H1 (cell line): ENCODE measurements around the gene NSD2. TPM values are rescaled to one million over a fixed set of nuclear protein-coding genes. Genes with fewer than 3 reads are reported as not detected.

ENCODE experiments used
- CTCF ChIA-PET: fragments of 300-600 bp; sonication (Branson Sonifier 250); formaldehyde crosslinking; loops from one replicate; lab custom pipeline; 2021; ENCODE audit not compliant: partially characterized antibody; lab: Charles Lee
- POLR2A ChIA-PET: fragments of 300-600 bp; sonication (Branson Sonifier 250); formaldehyde crosslinking; loops from one replicate; lab custom pipeline; 2021; ENCODE audit warnings: inconsistent platforms; ENCODE audit not compliant: partially characterized antibody; lab: Charles Lee
- DNase-seq, 2 experiments: peaks; one replicate each; pipeline versions ENCODE4 v3.0.0 to v3.0.0-alpha.2; 2010 to 2022; ENCODE audit warnings: low spot score in 2 of 2, low read depth in 1 of 2, mixed read lengths in 1 of 2
- FAIRE-seq: peaks from 2 replicates; lab custom pipeline; 2011; peaks lifted over from hg19 to GRCh38; lab: Jason Lieb, UNC
- H2AFZ ChIP-seq: 2 replicates; pipeline ENCODE4 v1.8.1; 2012; ENCODE audit warnings: low read length, inconsistent platforms
- H2AK5ac ChIP-seq: 2 replicates; pipeline ENCODE4 v1.6.1; 2013; ENCODE audit warnings: low read depth, low read length
- H2BK120ac ChIP-seq: replicated peaks from 2 replicates; pipeline ENCODE3; 2013; ENCODE audit warnings: low read depth, low read length, inconsistent platforms
- H2BK12ac ChIP-seq: 2 replicates; pipeline ENCODE4 v1.6.1; 2013; ENCODE audit warnings: low read depth, low read length
- H2BK15ac ChIP-seq: 2 replicates; pipeline ENCODE4 v1.6.1; 2013; ENCODE audit warnings: low read length
- H2BK20ac ChIP-seq: 2 replicates; pipeline ENCODE4 v1.6.1; 2013; ENCODE audit warnings: low read length
- H2BK5ac ChIP-seq: 2 replicates; pipeline ENCODE4 v1.6.1; 2013; ENCODE audit warnings: low read depth, low read length
- H3K14ac ChIP-seq: 2 replicates; pipeline ENCODE4 v1.6.1; 2013; ENCODE audit warnings: inconsistent platforms; ENCODE audit not compliant: insufficient read length
- H3K18ac ChIP-seq: 2 replicates; pipeline ENCODE4 v1.6.1; 2013; ENCODE audit warnings: low read length; ENCODE audit errors: extremely low read depth
- H3K23ac ChIP-seq: 2 replicates; pipeline ENCODE4 v1.6.1; 2013; ENCODE audit warnings: inconsistent platforms; ENCODE audit not compliant: insufficient read length
- H3K23me2 ChIP-seq: 2 replicates; pipeline ENCODE4 v1.6.1; 2013; ENCODE audit warnings: low read depth, low read length
- H3K27ac ChIP-seq: 2 replicates; pipeline ENCODE4 v1.6.1; 2011; ENCODE audit warnings: low read depth, low read length, inconsistent platforms
- H3K27me3 ChIP-seq, 4 experiments: replicated peaks in 1 of 4; 1 replicate in 1 of 4; 2 replicates in 3 of 4; pipeline versions ENCODE4 v1.6.1 to v1.8.1; 2011 to 2013; ENCODE audit warnings: low read length in 3 of 4, mild to moderate bottlenecking in 3 of 4, inconsistent platforms in 2 of 4, mixed read lengths in 2 of 4, moderate library complexity in 1 of 4; ENCODE audit not compliant: control insufficient read depth in 3 of 4, insufficient read depth in 3 of 4; ENCODE audit errors: extremely low read depth in 1 of 4
- H3K36me3 ChIP-seq, 4 experiments: 2 replicates each; pipeline versions ENCODE4 v1.6.1 to v1.8.1; 2011 to 2013; ENCODE audit warnings: mild to moderate bottlenecking in 4 of 4, low read length in 3 of 4, moderate library complexity in 2 of 4, control low read depth in 1 of 4, inconsistent platforms in 1 of 4; ENCODE audit not compliant: insufficient read depth in 4 of 4, control insufficient read depth in 2 of 4
- H3K4ac ChIP-seq: replicated peaks from 2 replicates; pipeline ENCODE3; 2013; ENCODE audit warnings: low read length, low read depth, mixed read lengths, inconsistent platforms; ENCODE audit not compliant: insufficient read length
- H3K4me1 ChIP-seq, 4 experiments: replicated peaks in 1 of 4; 1 replicate in 1 of 4; 2 replicates in 3 of 4; pipeline versions ENCODE4 v1.6.1 to v1.8.1; 2011 to 2013; ENCODE audit warnings: low read length in 3 of 4, inconsistent platforms in 2 of 4, mixed read lengths in 1 of 4; ENCODE audit not compliant: insufficient read depth in 4 of 4, control insufficient read depth in 3 of 4
- H3K4me2 ChIP-seq, 2 experiments: 2 replicates each; pipeline versions ENCODE4 v1.6.1 to v1.8.1; 2011 to 2013; ENCODE audit warnings: low read depth in 2 of 2, low read length in 2 of 2, control low read depth in 1 of 2, inconsistent platforms in 1 of 2, mild to moderate bottlenecking in 1 of 2; ENCODE audit not compliant: insufficient read depth in 1 of 2
- H3K4me3 ChIP-seq, 4 experiments: fragments of 200-600, 300-600 bp in 1 of 4; sonication (generic), shearing (Covaris generic), sonication (Bioruptor Twin) in 1 of 4; 2 replicates each; pipeline versions ENCODE4 v1.5.1 to v1.8.1; 2011 to 2016; ENCODE audit warnings: low read length in 4 of 4, low read depth in 3 of 4, control low read depth in 2 of 4, inconsistent platforms in 2 of 4, mild to moderate bottlenecking in 2 of 4, mixed read lengths in 1 of 4, moderate library complexity in 1 of 4; ENCODE audit not compliant: insufficient read depth in 2 of 4; ENCODE audit errors: extremely low read depth in 1 of 4
- H3K56ac ChIP-seq: replicated peaks from 2 replicates; pipeline ENCODE3; 2013; ENCODE audit warnings: low read depth, mild to moderate bottlenecking, mixed read lengths, low read length, inconsistent platforms; ENCODE audit not compliant: insufficient read length
- H3K79me1 ChIP-seq: 2 replicates; pipeline ENCODE4 v1.6.1; 2013; ENCODE audit warnings: low read depth, low read length, control low read depth
- H3K79me2 ChIP-seq, 2 experiments: 2 replicates each; pipeline versions ENCODE4 v1.6.1 to v1.8.1; 2012 to 2013; ENCODE audit warnings: low read length in 2 of 2, mild to moderate bottlenecking in 2 of 2, inconsistent platforms in 1 of 2; ENCODE audit not compliant: insufficient read depth in 2 of 2, control insufficient read depth in 1 of 2
- H3K9ac ChIP-seq, 4 experiments: replicated peaks in 1 of 4; 1 replicate in 1 of 4; 2 replicates in 3 of 4; pipeline versions ENCODE4 v1.6.1 to v1.8.1; 2011 to 2013; ENCODE audit warnings: low read depth in 3 of 4, low read length in 3 of 4, control low read depth in 2 of 4, mild to moderate bottlenecking in 2 of 4, moderate library complexity in 2 of 4, inconsistent platforms in 1 of 4; ENCODE audit errors: extremely low read depth in 1 of 4
- H3K9me3 ChIP-seq, 2 experiments: 2 replicates each; pipeline versions ENCODE4 v1.6.1 to v1.8.1; 2012 to 2013; ENCODE audit warnings: mild to moderate bottlenecking in 2 of 2, moderate library complexity in 2 of 2, control low read depth in 1 of 2, inconsistent platforms in 1 of 2, low read depth in 1 of 2, low read length in 1 of 2, mixed read lengths in 1 of 2; ENCODE audit not compliant: insufficient read depth in 2 of 2
- H4K20me1 ChIP-seq, 2 experiments: replicated peaks in 1 of 2; 2 replicates each; pipeline versions ENCODE3 to v1.8.1; 2011 to 2013; ENCODE audit warnings: inconsistent platforms in 2 of 2, low read length in 2 of 2, mild to moderate bottlenecking in 1 of 2; ENCODE audit not compliant: insufficient read depth in 2 of 2, control insufficient read depth in 1 of 2
- H4K5ac ChIP-seq: 2 replicates; pipeline ENCODE4 v1.6.1; 2013; ENCODE audit warnings: low read length, low read depth, mixed read lengths, inconsistent platforms; ENCODE audit not compliant: insufficient read length
- H4K8ac ChIP-seq: 2 replicates; pipeline ENCODE4 v1.8.0; 2013; ENCODE audit warnings: mild to moderate bottlenecking, moderate library complexity, low read length, inconsistent platforms; ENCODE audit not compliant: insufficient read depth; ENCODE audit errors: extremely low read depth
- H4K91ac ChIP-seq: replicated peaks from 2 replicates; pipeline ENCODE3; 2013; ENCODE audit warnings: low read length, mixed read lengths, inconsistent platforms; ENCODE audit not compliant: insufficient read length
- WGBS, 2 experiments: shearing (Covaris generic) in 1 of 2; methylation state at CpG; one replicate each; pipeline versions ENCODE4 v1.1.6 to v1.1.7; 2013 to 2015; ENCODE audit warnings: low lambda C conversion rate in 2 of 2, mixed read lengths in 2 of 2, inconsistent platforms in 1 of 2, low coverage in 1 of 2, missing lambda C conversion rate in 1 of 2; ENCODE audit not compliant: insufficient replicate concordance in 2 of 2, insufficient coverage in 1 of 2, insufficient read length in 1 of 2; ENCODE audit errors: extremely low coverage in 1 of 2, missing lambda C conversion rate in 1 of 2; 5-methylcytosine and 5-hydroxymethylcytosine counted together
- polyA plus RNA-seq, 7 experiments: library from polyadenylated mRNA; depleted of rRNA in 3 of 7; stranded (reverse) in 5 of 7; unstranded in 2 of 7; fragments of >200 nt in 5 of 7; fragments of 200-250 nt in 2 of 7; gene quantifications; 1 replicate in 5 of 7; 2 replicates in 1 of 7; 4 replicates in 1 of 7; pipeline versions ENCODE4 v1.2.1 to v1.2.3, GENCODE V29; 2011 to 2013; ENCODE audit warnings: missing spikeins in 2 of 7, mixed read lengths in 2 of 7
- total RNA-seq: library from RNA; stranded (reverse); fragmentation: NEBNext Ultra II Directional; extraction: Animal tissue kit (Norgen Biotek cat#: 25700); gene quantifications from 2 replicates; pipeline ENCODE4 v1.2.1, GENCODE V29; 2021

Gene NSD2
- total and polyA plus RNA-seq, 2 of the 8 experiments (the other 6 are each of a cell fraction or from before 2014, with no cell fraction given), result 26.7 to 129 TPM

GRCh38 chr4:1903035-1903434 lies 31.8 kb downstream of the NSD2 start:
- H3K27me3 ChIP-seq, result no peaks in the 10 kb centered on the region
- H3K79me1 ChIP-seq, result peaks cover 19% of the 10 kb centered on the region
- no peak overlapping the region for H2BK12ac ChIP-seq
- FAIRE-seq, result no peak
- H3K4me1 ChIP-seq, result no peaks in the 10 kb centered on the region
- no peak overlapping the region for H3K18ac ChIP-seq
- H3K4ac ChIP-seq, result no peak overlapping the region
- no peak overlapping the region for H3K14ac ChIP-seq
- H2AFZ ChIP-seq, result no peak overlapping the region
- no peak overlapping the region for H4K5ac ChIP-seq
- ChIA-PET POLR2A (interaction anchor here (1.2 kb wide), 1 partner anchor 15 kb away, joined by 3 read pairs; no protein-coding TSS in a partner anchor), CTCF (interaction anchor here (0.6 to 4.9 kb wide), 9 partner anchors 6 to 155 kb away, joined by 3 to 69 read pairs (median 5); no protein-coding TSS in a partner anchor)
- no peak overlapping the region for H2BK120ac ChIP-seq
- H3K9ac ChIP-seq, result no peak overlapping the region
- H4K20me1 ChIP-seq, result peaks cover 26 to 29% of the 10 kb centered on the region in 2 experiments
- H3K79me2 ChIP-seq, result peaks cover 3 to 54% of the 10 kb centered on the region in 2 experiments; a peak in 2 of 4 replicates
- H3K9me3 ChIP-seq, result no peaks in the 10 kb centered on the region
- no peaks in the 10 kb centered on the region; the same call in 1 of the 2 replicates for H3K23me2 ChIP-seq
- no peak overlapping the region for H4K91ac ChIP-seq
- no peak overlapping the region for H4K8ac ChIP-seq
- no peak for DNase-seq
- H3K23ac ChIP-seq, result no peak overlapping the region
- WGBS, 2 experiments, result 95% methylated on average over 1 of the region's 1 CpG; no CpG with 5 or more reads in 1 of the 2 experiments
- no peak overlapping the region for H2BK20ac ChIP-seq
- no peak overlapping the region for H3K56ac ChIP-seq
- H3K27ac ChIP-seq, result no peak overlapping the region
- peaks cover 16 to 34% (median 28%) of the 10 kb centered on the region in 4 experiments; a peak in 7 of 8 replicates for H3K36me3 ChIP-seq
- H3K4me2 ChIP-seq, result no peak overlapping the region
- H2AK5ac ChIP-seq, result no peak overlapping the region
- H3K4me3 ChIP-seq, result no peak overlapping the region
- no peak overlapping the region for H2BK5ac ChIP-seq
- H2BK15ac ChIP-seq, result no peak overlapping the region
